BE2C (cell line): ENCODE data around the gene TFF3.

Experiments used
- DNase-seq: peaks from one replicate; pipeline ENCODE4 v3.0.0-alpha.2; 2020
- H3K27me3 ChIP-seq: fragments of 250-450 bp; sonication (Bioruptor Pico); 2 replicates; pipeline ENCODE4 v1.5.1; 2020; ENCODE audit warnings: mild to moderate bottlenecking
- H3K36me3 ChIP-seq: fragments of 250-450 bp; sonication (Bioruptor Pico); 2 replicates; pipeline ENCODE4 v1.5.1; 2020; ENCODE audit warnings: mild to moderate bottlenecking
- H3K4me1 ChIP-seq: fragments of 250-450 bp; sonication (Bioruptor Pico); 2 replicates; pipeline ENCODE4 v1.5.1; 2020
- H3K4me3 ChIP-seq: 2 replicates; pipeline ENCODE4 v1.5.1; 2011; ENCODE audit warnings: low read depth, low read length
- H3K9me3 ChIP-seq: fragments of 250-450 bp; sonication (Bioruptor Pico); 2 replicates; pipeline ENCODE4 v1.5.1; 2020
- TF ChIP-seq, protein P1 (sequence below): IDR thresholded peaks from 2 replicates; pipeline ENCODE4 v1.5.1; 2012; ENCODE audit warnings: mild to moderate bottlenecking, low read depth, low read length

The TFF3 gene

DNA sequence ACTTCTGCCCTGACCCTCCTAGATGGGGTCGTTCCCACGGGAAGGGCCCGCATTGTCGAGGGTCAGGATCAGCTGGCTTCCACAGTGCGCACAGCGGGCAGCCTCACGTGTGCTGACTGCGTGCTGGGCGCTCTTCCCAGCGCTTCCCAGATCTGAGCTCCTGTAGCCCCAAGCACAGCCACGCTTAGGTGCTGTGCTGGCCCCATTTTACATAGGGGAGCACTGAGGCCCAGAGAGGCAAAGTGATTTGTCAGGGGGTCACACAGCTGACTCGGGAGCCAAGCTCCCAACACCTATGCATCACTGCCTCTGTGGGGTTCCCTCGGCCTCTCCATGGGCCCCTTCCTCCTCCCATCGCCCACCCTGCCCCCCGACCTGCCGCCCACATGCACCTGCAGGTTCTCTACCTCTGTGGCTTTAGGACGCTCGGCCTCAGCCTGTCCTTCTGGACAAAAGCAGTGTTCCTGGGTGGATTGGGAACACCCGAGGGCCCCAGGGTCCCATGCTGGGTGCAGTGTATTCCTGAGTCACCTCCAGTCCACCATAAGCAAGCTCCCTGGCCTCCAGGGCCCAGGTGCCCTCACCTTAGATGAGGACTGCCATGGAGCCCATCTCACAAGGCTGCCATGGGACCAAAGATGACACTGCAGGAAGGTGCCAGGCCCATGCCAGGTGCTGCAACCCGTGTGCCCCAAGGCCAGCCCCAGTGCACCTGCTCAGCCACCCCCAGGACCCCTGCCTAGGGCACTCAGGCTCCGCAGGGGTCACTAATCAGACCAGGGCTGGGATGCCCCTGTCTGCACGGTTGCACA is 23.3 kb downstream of the TFF3 start:
- Histone ChIP-seq H3K9me3 (no peaks in the 10 kb centered on the region; the same call in 1 of the 2 replicates), H3K4me1 (no peaks in the 10 kb centered on the region), H3K36me3 (peaks cover 4% of the 10 kb centered on the region), H3K27me3 (no peaks in the 10 kb centered on the region), H3K4me3 (no peak overlapping the region)
- TF ChIP-seq, protein P1, sequence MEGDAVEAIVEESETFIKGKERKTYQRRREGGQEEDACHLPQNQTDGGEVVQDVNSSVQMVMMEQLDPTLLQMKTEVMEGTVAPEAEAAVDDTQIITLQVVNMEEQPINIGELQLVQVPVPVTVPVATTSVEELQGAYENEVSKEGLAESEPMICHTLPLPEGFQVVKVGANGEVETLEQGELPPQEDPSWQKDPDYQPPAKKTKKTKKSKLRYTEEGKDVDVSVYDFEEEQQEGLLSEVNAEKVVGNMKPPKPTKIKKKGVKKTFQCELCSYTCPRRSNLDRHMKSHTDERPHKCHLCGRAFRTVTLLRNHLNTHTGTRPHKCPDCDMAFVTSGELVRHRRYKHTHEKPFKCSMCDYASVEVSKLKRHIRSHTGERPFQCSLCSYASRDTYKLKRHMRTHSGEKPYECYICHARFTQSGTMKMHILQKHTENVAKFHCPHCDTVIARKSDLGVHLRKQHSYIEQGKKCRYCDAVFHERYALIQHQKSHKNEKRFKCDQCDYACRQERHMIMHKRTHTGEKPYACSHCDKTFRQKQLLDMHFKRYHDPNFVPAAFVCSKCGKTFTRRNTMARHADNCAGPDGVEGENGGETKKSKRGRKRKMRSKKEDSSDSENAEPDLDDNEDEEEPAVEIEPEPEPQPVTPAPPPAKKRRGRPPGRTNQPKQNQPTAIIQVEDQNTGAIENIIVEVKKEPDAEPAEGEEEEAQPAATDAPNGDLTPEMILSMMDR: no peak
- no peak for DNase-seq

DNA sequence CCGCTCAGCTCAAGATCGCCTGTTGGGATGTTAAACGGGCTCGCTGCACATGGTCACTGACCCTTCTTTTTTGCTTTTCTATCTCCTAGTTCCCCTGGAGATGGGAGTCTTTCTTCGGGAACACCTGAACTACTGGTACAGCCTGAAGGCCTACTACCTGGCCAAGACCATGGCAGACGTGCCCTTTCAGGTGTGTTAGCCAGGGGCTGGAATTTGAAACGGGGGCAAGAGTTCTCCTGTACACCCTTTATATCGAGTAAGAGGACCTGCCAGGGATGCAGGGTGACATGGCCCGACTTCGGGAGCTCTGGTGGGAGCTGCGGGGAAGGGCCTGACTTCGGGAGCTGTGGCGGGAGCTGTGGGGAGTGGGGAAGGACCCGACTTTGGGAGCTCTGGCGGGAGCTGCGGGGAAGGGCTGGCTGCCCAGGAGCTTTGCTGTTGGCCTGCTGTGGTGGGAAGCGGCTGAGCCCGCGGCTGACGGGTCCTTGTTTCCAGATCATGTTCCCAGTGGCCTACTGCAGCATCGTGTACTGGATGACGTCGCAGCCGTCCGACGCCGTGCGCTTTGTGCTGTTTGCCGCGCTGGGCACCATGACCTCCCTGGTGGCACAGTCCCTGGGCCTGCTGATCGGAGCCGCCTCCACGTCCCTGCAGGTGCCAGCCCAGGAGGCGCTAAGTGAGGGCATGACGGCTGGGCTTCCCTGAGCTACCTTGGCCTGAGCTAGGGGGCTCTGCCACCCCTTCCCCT is 24.0 kb downstream of the TFF3 start:
- no peaks in the 10 kb centered on the region for H3K4me1 ChIP-seq
- no peak for DNase-seq
- H3K27me3 ChIP-seq: no peaks in the 10 kb centered on the region
- H3K36me3 ChIP-seq: peaks cover 4% of the 10 kb centered on the region
- H3K4me3 ChIP-seq: no peak overlapping the region
- TF ChIP-seq, protein P1: no peak
- no peaks in the 10 kb centered on the region; the same call in 1 of the 2 replicates for H3K9me3 ChIP-seq

DNA sequence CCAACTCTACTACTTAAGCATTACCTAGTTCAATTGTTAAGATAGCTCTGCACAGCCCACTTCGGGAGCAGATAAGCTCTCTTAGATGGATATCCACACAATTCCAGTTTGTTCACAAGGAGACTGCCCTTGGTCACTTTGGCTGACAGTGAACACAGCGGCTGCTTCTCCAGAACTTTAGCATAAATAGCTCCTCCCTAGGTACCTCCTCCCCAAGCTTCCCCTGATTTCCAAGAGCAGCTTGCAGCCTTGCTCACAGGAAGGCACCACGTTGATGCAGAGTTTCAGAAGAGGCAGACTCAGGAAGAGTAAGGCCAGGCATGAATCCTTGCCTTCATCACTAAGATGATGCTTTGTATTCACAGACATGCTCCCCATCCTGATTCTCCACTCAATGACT is 24.7 kb downstream of the TFF3 start:
- Histone ChIP-seq H3K4me3 (no peak overlapping the region), H3K36me3 (peaks cover 6% of the 10 kb centered on the region), H3K9me3 (no peaks in the 10 kb centered on the region; the same call in 1 of the 2 replicates), H3K27me3 (no peaks in the 10 kb centered on the region), H3K4me1 (no peaks in the 10 kb centered on the region)
- TF ChIP-seq, protein P1: no peak
- DNase-seq: no peak

DNA sequence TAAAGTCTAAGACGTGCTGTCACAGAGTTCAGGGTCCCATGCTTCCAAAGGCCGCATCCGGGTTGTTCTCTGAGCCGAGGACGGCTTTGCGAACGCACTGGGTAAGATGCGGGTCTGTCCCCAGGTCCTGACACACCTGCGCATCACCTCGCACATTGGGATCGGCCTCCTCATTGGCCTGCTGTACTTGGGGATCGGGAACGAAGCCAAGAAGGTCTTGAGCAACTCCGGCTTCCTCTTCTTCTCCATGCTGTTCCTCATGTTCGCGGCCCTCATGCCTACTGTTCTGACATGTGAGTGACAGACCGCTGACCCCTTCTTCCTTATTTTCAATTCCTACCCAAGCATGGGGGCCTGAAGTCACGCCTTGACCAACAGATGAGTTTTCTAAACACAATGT is 25.3 kb downstream of the TFF3 start:
- Histone ChIP-seq H3K36me3 (peaks cover 6% of the 10 kb centered on the region), H3K4me1 (no peaks in the 10 kb centered on the region), H3K27me3 (no peaks in the 10 kb centered on the region), H3K9me3 (no peaks in the 10 kb centered on the region; the same call in 1 of the 2 replicates), H3K4me3 (no peak overlapping the region)
- DNase-seq: no peak
- TF ChIP-seq, protein P1: no peak

DNA sequence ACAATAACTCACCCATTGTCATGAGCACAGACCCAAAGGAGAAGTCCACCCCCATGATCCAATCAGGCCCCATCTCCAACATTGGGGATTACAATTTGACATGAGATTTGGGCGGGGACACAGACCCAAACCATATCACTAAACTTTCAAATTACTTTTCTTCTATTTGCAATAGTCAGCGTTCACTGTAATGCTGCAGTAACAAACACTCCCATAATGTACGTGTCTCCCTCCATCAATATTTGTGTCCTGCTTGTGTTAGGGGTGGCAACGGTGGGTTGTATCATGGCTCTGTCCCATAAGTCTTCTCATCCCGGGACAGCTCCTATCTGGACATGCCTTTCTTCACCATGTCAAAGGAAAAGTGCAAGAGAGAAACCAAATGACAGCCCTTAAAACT is 26.2 kb downstream of the TFF3 start:
- Histone ChIP-seq H3K4me3 (no peak overlapping the region), H3K9me3 (no peaks in the 10 kb centered on the region; the same call in 1 of the 2 replicates), H3K4me1 (no peaks in the 10 kb centered on the region), H3K36me3 (peaks cover 6% of the 10 kb centered on the region), H3K27me3 (no peaks in the 10 kb centered on the region)
- no peak for DNase-seq
- TF ChIP-seq, protein P1: no peak
